DMS114 treated with DMSO at 0.1 percent for 48 hours (cell line): ENCODE measurements around the gene ALDH4A1.
A peak's percentile ranks its signal among the peaks of the same experiment; 100 is the strongest.
"Not testable (repeated sequence)": the region's sequence is repeated elsewhere in the genome, so short reads cannot be mapped to it uniquely, and the experiment has no call there.

Experiments used
- DNase-seq: peaks from one replicate; lab custom pipeline; 2025; ENCODE audit not compliant: unreplicated experiment; lab: John Stamatoyannopoulos, UW

Gene ALDH4A1

DNA sequence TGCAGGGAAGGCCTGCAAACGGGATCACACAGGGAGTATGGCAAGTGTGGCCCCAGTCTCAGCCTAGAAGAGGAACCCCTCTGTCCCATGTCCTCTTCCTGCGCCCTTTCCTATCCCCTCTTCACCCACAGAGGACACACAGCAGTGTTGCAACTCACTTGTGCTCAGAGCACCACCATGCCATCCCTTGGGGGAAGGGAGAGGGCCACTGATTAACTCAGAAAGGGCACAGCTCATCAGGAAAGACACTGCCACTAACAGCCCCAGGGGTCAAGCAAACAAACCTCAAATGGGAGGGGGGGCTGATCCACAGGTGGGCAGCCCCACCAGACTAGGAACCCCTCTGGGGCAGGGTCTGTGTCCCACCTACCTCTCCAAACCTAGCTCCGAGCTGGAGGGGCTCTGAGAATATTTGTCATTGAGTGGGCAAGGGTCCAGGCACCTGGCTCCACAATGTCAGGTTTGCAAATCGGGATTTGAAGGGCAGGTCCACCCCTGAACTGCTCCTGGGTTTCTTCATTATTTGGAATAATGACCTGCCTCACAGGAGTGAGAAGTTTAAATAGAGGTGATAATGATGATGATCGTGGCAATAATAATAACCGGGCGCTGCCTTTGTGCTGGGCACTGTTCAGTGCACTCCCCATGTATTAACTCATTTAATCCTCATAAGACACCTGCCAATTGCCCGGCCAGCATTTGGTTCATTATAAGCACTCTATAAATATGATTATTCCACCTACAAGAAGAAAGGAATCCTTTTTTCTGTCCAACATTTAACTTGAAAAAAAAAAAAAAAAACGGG lies 1.0 kb downstream of the ALDH4A1 start:
- DNase-seq, result no peak

DNA sequence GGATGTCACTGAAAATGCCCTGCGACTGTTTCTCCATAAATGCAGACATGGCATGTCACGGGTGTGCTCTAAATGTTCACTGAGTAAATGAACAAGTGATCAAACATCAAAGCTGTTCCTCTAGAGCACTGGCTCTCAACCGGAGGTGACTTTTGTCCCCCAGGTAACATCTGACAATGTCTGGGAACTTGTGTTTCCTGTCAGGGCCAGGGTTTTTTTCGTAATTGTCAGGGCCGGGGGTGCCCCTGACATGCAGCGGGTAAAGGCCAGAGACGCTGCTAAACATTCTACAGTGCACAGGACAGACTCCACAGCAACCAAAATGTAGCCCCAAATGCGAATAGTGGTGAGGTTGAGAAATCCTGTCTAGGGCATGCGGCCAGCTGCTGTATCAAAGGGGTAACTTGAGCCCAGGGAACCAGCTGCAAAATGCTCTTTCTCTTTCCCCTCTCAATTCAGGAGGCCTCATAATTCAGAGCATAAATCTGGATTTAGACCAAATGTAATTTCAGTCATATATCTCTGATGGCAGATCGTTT lies 2.0 kb downstream of the ALDH4A1 start:
- no peak for DNase-seq

DNA sequence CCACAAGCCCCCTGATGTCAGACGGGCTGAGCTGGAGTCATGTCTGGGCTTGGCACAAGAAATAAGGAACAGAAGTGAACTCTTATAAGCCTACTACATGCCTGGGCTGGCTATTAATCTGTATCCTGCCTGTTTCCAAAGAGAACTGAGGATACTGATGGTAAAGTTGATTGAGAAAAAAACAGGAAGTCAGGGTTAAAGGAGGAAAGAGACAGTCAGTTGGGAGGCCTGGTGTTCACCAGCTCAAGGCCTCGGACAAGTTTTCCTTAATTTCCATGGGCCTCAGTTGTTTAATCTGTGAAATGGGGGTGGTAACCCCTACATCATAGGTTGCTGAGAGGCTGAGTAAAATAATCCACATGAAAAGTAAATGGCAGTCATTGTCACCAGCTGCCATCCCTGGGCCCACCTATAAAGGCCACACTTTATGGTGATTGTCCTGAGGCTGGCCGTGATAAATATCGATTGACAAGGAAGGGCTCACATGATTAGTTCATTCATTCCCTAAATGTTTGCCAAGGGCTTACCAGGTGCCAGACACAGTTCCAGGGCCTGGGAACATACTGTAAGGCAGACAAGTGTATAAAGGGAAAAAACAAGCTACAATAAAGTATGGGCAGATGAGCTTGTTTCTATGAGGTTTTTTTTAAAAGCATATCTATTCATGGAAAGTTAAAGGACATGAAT lies 2.8 kb downstream of the ALDH4A1 start:
- DNase-seq, result no peak

DNA sequence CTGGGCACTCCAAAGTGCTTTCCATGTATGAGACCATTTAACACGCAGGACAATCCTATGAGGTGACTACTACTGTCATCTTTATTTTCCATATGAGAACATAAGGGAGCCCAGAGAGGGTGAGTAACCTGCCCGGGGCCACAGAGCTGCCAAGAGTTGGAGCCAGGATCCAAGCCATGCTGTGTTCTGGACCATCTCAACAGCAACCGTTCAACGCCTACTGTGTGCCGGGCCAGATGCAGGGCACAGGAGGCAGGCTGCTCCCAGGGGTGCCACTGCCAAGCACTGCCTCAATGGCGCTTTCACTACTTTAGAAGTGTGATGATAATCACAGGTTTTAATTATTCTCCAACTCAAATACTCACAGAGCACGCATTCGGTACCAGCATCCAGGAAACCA lies 3.8 kb downstream of the ALDH4A1 start:
- DNase-seq, result no peak

DNA sequence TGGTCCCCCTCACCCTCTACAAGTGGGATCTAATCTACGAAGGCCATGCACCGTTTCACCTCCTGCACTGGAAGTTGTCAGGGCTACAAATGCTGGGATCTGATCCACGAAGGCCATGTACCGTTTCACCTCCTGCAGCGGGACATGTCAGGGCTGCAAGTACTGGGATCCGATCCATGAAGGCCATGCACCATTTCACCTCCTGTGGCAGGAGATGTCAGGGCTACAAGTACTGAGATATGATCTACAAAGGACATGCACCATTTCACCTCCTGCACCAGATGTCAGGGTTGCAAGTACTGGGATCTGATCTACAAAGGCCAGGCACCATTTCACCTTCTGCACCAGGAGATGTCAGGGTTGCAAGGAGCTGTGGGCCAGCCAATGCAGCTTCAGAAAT lies 7.0 kb downstream of the ALDH4A1 start:
- DNase-seq, result no peak

DNA sequence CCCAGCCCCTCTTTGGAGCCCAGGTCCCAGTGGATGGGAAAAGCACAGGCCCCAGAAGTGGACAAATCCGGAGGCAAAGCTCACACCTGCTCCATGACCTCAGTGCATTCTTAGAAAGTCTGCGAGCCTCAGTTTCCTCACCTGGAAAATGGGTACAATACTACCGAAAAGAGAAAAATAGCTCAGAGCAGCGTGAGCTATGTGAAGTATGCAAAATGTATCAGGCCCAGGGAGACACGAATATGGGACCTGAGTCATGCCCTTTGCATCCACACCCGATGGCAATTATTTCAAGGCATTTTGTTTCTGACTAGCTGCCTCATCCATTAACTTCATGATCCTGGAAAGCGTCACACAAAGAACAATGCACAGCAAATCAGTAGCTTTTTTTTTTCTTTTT lies 9.2 kb downstream of the ALDH4A1 start:
- DNase-seq, result no peak

DNA sequence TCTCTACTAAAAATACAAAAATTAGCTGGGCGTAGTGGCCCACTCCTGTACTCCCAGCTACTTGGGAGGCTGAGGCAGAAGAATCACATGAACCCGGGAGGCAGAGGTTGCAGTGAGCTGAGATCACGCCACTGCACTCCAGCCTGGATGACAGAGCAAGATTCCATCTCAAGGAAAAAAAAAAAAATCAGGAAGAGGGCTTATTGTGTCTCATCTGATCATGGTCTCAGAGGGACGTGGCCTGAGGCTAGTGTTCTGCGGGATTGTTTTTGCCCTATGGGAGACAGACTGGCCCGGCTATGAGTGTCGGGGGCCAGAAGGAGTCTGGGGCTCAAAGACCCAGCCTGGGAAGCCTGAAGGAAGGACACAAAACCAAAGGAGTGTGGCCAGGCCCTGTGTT lies 10.5 kb downstream of the ALDH4A1 start:
- not testable (repeated sequence) for DNase-seq

DNA sequence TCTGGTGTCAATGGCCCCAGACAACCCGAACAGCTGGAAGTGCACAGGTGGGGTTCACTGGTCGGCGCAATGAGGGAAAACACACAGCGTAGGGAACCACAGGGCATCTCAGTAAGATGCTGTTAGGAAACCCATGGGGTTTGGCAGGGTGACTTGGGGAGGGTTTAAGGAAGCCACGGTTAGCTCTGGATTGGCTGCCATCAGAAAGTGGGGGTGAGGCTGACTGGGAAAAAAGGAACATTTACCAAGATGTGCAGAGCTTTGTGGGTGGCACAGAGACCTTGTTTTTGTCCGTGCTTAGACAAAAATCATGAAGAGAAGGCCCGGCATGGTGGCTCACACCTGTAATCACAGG lies 11.0 kb downstream of the ALDH4A1 start:
- no peak for DNase-seq

DNA sequence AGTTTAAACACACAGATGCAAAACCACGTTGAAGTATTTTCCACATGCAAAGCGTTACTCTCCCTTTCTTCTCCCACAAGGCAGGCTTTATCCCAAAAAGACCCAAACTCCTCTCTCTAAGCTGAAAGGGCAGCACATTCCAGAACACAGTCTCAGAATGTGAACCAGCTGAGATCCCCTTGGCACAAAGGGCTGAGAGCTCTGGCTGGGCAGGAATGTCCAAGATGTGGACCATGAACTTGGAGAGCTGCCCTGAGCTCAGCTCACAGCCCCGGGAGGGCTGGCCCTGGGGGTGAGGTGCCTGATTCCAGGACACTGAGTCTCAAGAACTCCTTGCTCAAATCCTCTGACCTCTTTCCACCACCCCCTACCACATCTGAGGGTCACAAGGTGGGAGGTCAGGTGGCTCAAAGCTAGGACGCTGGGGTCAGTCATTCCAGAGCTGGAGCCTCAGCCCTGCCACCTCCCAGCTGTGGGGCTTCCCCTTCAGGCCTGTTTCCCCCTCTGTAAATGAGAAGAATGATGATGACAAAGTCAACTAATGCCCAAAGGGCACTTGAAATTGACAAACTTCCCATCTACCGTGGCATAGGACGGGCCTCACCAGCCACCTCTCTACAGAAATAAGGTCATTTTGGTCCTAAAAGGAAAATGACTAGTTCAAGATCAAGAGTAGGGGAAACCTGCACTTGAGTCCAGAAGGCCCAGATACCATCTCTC lies 11.5 kb downstream of the ALDH4A1 start:
- DNase-seq, result no peak

DNA sequence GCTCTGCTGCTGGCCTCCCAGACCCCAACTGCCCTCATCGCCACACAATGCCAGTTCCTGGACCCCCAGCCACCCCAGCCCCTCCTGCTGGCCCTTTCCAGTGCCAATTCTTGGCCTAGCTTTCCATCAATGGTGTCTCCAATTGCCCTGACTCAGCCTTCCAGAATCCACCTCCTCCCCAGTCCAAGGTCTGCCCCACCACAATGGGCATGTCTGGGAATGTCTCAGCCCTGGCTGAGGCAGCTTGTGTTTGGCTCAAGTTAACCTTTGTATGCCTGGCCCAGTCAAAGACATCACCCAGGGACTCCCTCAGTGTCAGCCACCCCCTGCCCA lies 16.4 kb downstream of the ALDH4A1 start:
- DNase-seq, result no peak

DNA sequence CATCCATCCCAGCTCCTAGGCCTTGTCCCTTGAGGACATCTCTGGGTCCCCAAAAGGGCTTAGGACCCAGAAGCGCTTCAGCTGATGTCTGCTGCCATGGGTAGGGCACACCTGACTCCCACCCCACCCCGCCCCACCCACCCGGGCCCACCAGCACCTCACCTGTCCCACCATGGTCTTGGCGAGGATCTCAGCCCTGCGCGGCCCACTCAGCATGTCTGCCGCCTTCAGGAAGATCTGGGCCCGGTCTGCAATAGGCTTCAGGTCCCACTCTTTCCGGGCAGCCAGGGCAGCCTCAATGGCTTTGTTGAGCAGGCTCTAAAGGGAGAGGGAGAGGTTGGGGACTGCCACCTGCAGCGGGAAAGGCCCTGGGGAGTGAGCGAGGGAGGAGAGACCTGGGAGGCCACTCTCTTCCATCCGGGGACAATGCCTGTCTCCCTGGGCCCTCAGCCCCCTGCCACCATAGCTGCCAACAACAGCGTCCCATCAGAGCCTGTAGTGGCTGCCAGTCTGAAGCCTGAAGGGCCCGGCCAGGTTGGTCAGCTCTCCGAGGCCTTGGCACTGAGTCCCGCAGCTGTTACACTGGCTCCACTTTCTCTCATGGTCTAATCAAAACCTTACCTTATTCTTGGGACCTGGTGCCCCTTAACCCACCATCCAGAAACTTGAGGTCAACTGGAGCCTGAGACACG lies 16.9 kb downstream of the ALDH4A1 start:
- DNase-seq, result no peak

DNA sequence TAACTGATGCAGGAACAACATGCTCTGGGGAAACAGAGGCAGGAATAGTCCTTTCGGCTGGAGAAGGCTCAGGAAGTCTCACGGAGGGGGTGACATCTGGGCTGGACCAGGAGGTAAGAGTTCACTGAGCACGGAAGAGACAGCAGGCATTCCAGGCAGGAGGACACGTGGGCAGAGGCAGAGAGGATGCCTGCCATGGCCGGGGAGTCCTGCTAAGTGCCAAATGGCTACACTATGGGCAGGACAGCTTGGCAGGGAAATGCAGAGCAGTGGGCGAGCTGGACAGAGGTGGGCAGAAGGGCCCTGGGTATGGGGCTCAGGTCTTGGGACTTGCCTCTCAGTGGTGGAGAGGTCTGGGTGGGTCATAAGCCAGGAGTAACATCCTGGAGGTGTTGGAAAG lies 17.6 kb downstream of the ALDH4A1 start:
- no peak for DNase-seq

DNA sequence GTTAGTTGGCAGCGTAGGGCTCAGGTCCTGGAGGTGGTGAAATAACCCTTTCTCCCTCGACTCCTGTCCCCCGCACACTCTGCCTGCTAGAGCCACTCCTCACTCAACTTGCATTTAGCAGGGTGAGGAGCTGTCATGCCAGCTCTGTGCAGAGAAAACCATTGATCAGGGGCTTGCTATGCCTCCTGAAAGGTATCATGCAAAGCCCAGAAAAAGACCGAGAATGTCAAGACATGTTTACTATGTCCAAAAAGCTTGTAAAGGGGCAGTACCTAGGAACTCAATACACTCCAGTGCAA lies 18.0 kb downstream of the ALDH4A1 start:
- no peak for DNase-seq

DNA sequence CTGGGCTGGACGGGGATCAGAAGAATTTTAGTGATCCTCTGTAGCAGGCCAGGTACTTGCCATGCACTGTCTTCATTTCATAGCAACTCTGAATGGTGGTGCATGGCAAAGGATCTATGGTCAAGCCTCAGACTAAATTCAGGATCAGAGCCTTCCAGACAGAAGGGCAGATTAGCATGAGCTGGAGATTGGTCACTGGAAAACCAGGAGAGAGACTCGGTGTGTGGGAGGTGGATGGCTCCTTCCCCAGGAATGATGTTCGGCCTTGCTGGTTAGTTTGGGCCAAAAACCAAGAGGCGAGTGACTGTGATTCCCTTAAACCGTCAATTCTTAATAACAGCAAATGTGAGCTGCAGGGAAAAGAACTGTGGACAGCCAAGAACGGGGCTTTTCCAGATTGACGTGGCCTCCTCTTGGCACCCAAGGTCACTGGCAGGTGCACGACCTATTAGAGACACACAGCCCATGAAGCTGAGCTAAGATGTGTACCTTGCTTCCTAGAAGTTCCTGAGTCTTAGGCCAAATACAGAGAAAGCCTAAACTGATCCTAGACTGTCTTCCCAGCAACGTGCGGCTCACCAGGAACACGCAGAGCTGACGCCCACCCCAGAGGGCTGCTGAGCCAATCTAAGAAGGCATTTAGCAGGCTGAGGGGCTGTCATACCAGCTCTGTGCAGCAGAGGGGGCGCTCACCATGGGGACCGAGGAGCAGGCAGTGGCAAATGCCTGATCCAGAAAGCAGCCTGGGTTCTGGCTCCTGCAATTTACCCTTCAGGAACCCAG lies 18.5 kb downstream of the ALDH4A1 start:
- peak; percentile 58 for DNase-seq

DNA sequence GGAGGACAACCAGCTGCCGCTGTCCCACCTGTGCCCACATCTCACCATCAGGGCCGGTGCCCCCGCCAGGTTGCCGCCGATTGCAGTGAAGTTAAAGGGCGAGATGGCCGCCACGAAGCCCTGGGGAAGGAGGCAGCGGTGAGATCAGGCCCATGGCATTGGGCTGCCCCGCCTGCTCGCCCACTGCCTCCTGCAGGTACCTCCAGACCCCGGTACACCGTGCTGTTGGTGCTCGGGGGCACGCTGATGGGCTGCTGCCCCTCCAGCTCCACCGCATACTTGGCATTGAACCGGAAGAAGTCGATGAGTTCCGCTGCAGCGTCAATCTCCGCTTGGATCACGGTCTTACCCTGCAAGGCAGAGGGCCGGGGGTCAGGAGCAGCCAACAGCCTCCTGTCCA lies 19.3 kb downstream of the ALDH4A1 start:
- no peak for DNase-seq

DNA sequence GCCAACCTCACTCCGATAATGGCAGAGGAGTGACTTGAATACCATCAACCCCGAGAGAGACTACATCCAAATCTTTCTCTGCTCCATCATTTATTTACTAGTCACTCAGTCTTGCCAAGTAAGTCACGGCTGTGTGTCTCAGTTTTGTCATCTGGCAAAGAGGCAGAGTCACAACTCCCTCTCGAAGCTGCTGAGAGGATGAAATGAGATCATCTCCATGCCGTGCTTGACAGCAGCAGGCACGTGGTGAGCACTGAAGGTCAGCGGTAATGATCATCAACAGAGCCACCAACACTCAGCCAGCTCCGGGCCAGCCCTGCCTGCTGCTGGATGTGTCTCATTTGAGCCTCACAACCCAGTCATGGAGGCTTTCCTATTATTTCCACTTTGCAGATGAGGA lies 19.9 kb downstream of the ALDH4A1 start:
- DNase-seq, result no peak

DNA sequence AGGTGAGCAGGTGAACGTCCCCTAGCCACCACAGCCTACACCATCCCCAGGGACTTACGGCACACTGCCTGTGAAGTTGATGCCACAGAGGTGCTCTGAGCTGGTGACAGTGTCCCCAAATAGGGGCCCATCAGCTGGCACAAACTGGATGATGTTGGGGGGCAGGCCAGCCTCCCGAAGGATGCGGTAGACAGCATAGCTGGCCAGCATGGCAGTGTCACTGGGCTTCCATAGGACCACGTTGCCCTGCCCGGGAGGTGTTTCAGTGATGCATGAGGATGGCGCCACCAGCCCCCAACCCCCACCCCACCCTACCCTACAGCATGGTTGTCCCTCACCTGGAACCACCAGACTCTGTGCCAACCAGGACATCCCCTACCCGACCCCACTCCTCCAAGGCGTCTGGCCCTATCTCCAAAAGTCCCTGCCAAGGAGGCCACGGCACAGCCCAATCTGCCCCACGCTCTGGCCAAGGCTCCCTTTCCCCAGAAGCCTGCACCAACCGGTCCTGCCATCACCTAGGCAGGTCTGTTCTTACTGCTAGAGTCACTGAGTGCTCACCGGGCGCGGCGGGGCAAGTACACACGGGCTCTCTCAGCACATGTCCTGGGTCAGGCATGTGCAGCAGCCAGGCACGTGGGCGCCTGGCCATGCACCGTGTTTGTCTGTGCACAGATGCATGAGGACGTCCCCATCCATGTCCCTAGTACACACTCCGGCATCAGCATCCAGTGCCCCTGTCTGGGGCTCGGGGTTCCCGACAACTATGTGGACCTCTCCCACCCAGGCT lies 20.5 kb downstream of the ALDH4A1 start:
- DNase-seq, result no peak

DNA sequence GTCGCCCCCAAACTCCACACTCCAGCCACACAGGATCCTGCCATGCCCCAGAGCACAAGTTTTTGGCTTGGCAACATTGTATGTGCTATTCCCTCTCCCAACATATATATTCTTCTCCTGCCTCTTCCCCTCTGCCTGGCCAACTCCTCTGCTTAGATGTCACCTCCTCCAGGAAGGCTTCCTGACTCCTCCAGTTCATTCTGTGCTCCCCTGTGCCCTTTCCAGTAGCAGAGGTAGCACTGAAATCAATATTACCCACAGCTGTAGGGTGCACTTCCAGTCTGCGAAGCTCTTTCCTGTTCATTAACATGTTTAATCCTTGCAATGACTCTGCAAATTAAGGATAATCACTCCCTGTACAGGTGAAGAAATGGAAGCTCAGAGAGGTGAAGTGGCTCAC lies 21.2 kb downstream of the ALDH4A1 start:
- DNase-seq, result no peak

DNA sequence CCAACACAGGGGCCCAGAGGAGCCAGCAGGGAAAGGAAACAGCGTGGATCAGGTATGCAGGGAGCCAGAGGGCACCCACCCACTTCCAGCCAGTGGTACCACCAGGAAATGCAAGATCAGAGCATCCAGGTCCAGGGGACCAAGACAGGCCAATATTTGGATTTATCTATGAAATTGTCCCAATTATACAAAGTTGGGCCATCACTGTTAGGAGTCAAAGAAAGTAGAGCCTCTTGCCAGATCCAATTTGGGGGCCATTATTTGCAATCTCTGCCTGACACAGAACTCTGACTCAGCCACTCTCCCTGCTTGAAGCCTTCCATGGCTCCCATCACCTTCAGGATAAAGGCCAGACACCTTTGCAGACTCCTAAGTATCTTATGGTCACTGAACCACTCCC lies 21.8 kb downstream of the ALDH4A1 start:
- no peak for DNase-seq

DNA sequence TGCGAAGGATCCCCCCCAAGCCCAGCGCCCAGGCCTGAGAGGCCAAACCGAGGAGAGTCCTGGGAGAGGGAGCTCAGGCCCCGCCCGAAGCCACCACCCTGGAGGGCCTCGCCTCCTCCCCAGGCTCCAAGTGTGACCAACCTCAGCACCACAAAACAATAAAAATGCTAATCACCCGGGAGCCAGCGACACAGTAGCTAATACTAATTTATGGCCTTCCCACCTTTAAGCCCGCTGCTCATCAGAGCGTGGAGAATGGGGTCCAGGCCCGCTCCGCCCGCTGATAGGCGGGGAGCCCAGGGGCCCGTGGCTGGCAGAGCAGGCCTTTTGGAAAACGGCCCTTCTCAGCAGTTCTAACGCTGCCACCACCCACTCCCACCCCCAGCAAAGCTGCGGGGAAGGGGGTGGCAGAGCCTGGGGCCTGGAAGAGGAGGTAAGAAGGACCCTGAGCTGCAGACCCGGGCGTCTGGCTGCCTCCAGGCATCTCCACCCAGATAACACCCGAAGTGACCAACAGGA lies 22.5 kb downstream of the ALDH4A1 start:
- DNase-seq, result no peak
